Fibroblast of lung (primary cell): Measurements from ENCODE around the gene MTHFD2L.

Experiments
- EZH2 ChIP-seq: IDR thresholded peaks from 2 replicates; pipeline ENCODE4 v1.5.1; 2012; ENCODE audit warnings: low read length, control low read depth, mild to moderate bottlenecking; ENCODE audit errors: missing control alignments
- TF ChIP-seq, protein P1 (sequence below), 2 donors: IDR thresholded peaks in 1 of 2; conservative IDR thresholded peaks in 1 of 2; 1 replicate in 1 of 2; 2 replicates in 1 of 2; pipeline ENCODE4 v1.5.1; 2011 to 2012; ENCODE audit warnings: low read length in 2 of 2, control low read depth in 1 of 2, inconsistent platforms in 1 of 2, low read depth in 1 of 2, mild to moderate bottlenecking in 1 of 2

DNA sequence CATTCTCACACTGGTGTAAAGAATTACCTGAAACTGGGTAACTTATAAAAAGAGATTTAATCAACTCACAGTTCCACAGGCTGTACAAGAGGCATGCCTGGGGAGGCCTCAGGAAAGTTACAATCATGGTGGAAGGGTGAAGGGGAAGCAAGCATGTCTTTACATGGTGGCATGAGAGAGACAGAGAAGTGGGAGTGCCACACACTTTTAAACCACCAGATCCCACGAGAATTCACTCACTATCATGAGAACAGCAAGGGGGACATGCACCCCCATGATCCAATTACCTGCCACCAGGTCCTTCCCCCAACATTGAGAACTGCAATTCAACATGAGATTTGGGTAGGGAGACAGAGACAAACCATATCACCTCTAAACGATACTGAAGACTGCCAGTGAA is 173.3 kb downstream of the MTHFD2L start:
- TF ChIP-seq, protein P1, sequence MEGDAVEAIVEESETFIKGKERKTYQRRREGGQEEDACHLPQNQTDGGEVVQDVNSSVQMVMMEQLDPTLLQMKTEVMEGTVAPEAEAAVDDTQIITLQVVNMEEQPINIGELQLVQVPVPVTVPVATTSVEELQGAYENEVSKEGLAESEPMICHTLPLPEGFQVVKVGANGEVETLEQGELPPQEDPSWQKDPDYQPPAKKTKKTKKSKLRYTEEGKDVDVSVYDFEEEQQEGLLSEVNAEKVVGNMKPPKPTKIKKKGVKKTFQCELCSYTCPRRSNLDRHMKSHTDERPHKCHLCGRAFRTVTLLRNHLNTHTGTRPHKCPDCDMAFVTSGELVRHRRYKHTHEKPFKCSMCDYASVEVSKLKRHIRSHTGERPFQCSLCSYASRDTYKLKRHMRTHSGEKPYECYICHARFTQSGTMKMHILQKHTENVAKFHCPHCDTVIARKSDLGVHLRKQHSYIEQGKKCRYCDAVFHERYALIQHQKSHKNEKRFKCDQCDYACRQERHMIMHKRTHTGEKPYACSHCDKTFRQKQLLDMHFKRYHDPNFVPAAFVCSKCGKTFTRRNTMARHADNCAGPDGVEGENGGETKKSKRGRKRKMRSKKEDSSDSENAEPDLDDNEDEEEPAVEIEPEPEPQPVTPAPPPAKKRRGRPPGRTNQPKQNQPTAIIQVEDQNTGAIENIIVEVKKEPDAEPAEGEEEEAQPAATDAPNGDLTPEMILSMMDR (conservative IDR thresholded peaks at IDR 0.05 in 1 of 2, IDR thresholded peaks at IDR 0.05 in 1 of 2; ENCODE audit: low read depth in 1 of 2, low read length in 2 of 2): no peak
- TF ChIP-seq EZH2: no peak
